WTC11 (cell line): ENCODE measurements around the gene SHROOM3.

Experiments
- CREM ChIP-seq: sonication (generic); formaldehyde crosslinking; IDR thresholded peaks from 2 replicates; pipeline ENCODE4 v1.8.1; 2022; ENCODE audit warnings: mild to moderate bottlenecking, missing genetic modification reagents, moderate library complexity
- E2F5 ChIP-seq: sonication (generic); formaldehyde crosslinking; IDR thresholded peaks from 2 replicates; pipeline ENCODE4 v1.8.1; 2022; ENCODE audit warnings: mild to moderate bottlenecking, moderate library complexity, missing genetic modification reagents
- KAT7 ChIP-seq: sonication (generic); formaldehyde crosslinking; IDR thresholded peaks from 2 replicates; pipeline ENCODE4 v1.8.1; 2023; ENCODE audit warnings: missing genetic modification reagents, mild to moderate bottlenecking, borderline replicate concordance
- MYBL2 ChIP-seq: sonication (generic); formaldehyde crosslinking; IDR thresholded peaks from 2 replicates; pipeline ENCODE4 v1.8.1; 2023; ENCODE audit warnings: mild to moderate bottlenecking, moderate library complexity, missing genetic modification reagents
- NR2C2 ChIP-seq: sonication (generic); formaldehyde crosslinking; IDR thresholded peaks from 2 replicates; pipeline ENCODE4 v1.8.0; 2022; ENCODE audit warnings: mild to moderate bottlenecking, missing genetic modification reagents
- TEAD4 ChIP-seq: sonication (generic); formaldehyde crosslinking; IDR thresholded peaks from 2 replicates; pipeline ENCODE4 v1.8.0; 2022; ENCODE audit warnings: mild to moderate bottlenecking, missing genetic modification reagents
- ZNF121 ChIP-seq: sonication (generic); formaldehyde crosslinking; IDR thresholded peaks from 2 replicates; pipeline ENCODE4 v1.8.0; 2023; ENCODE audit warnings: missing genetic modification reagents
- ZNF232 ChIP-seq: sonication (generic); formaldehyde crosslinking; IDR thresholded peaks from 2 replicates; pipeline ENCODE4 v1.8.0; 2022; ENCODE audit warnings: mild to moderate bottlenecking, missing genetic modification reagents
- ZNF396 ChIP-seq: fragments of 250-450 bp; sonication (Bioruptor Pico); IDR thresholded peaks from 2 replicates; pipeline ENCODE4 v1.8.0; 2021; ENCODE audit warnings: mild to moderate bottlenecking, moderate library complexity, borderline replicate concordance
- TF ChIP-seq, protein P1 (sequence below): fragments of 200-600 bp; IDR thresholded peaks from 2 replicates; pipeline ENCODE4 v1.8.0; 2022; ENCODE audit warnings: antibody characterized with exemption
- TF ChIP-seq, protein P2 (sequence below): sonication (generic); formaldehyde crosslinking; IDR thresholded peaks from 2 replicates; pipeline ENCODE4 v1.8.0; 2022; ENCODE audit warnings: mild to moderate bottlenecking, missing genetic modification reagents
- TF ChIP-seq, protein P3 (sequence below): sonication (generic); formaldehyde crosslinking; IDR thresholded peaks from 2 replicates; pipeline ENCODE4 v1.8.0; 2022; ENCODE audit warnings: mild to moderate bottlenecking, missing genetic modification reagents
- TF ChIP-seq, protein P4 (sequence below): sonication (generic); formaldehyde crosslinking; IDR thresholded peaks from 2 replicates; pipeline ENCODE4 v1.8.1; 2022; ENCODE audit warnings: mild to moderate bottlenecking, missing genetic modification reagents, moderate library complexity, borderline replicate concordance
- TF ChIP-seq, protein P5 (sequence below): sonication (generic); formaldehyde crosslinking; IDR thresholded peaks from 2 replicates; pipeline ENCODE4 v1.8.1; 2023; ENCODE audit warnings: mild to moderate bottlenecking, missing genetic modification reagents

DNA sequence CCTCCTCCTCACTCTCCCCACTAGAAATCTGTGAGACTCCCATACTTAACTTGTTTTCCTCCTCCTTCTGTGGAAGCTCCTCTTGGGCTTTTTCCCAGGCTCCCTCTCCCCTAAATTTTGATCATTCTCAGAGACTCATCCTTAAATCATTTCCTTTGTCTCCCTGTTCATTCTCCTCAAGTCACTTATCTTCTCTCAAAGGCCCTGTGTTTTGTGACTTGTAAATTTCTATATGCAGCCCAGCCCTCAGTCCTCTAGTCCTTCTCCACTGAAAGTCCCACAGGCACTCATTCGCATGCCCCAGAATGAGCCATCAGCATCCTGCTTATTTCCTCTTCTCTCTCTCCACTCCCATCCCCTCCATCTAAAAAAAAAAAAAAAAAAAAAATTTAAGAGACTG lies 291.1 kb downstream of the SHROOM3 start:
- TF ChIP-seq TEAD4 (CRISPR knock-in tag) (no peak), ZNF232 (CRISPR knock-in tag) (no peak), MYBL2 (no peak), ZNF121 (CRISPR knock-in tag) (no peak), NR2C2 (no peak), KAT7 (CRISPR knock-in tag) (no peak), ZNF396 (CRISPR knock-in tag) (no peak), E2F5 (CRISPR knock-in tag) (no peak), CREM (CRISPR knock-in tag) (no peak)
- TF ChIP-seq, protein P1, sequence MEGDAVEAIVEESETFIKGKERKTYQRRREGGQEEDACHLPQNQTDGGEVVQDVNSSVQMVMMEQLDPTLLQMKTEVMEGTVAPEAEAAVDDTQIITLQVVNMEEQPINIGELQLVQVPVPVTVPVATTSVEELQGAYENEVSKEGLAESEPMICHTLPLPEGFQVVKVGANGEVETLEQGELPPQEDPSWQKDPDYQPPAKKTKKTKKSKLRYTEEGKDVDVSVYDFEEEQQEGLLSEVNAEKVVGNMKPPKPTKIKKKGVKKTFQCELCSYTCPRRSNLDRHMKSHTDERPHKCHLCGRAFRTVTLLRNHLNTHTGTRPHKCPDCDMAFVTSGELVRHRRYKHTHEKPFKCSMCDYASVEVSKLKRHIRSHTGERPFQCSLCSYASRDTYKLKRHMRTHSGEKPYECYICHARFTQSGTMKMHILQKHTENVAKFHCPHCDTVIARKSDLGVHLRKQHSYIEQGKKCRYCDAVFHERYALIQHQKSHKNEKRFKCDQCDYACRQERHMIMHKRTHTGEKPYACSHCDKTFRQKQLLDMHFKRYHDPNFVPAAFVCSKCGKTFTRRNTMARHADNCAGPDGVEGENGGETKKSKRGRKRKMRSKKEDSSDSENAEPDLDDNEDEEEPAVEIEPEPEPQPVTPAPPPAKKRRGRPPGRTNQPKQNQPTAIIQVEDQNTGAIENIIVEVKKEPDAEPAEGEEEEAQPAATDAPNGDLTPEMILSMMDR, result no peak
- TF ChIP-seq, protein P2, sequence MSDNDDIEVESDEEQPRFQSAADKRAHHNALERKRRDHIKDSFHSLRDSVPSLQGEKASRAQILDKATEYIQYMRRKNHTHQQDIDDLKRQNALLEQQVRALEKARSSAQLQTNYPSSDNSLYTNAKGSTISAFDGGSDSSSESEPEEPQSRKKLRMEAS (CRISPR knock-in tag), result no peak
- TF ChIP-seq, protein P3, sequence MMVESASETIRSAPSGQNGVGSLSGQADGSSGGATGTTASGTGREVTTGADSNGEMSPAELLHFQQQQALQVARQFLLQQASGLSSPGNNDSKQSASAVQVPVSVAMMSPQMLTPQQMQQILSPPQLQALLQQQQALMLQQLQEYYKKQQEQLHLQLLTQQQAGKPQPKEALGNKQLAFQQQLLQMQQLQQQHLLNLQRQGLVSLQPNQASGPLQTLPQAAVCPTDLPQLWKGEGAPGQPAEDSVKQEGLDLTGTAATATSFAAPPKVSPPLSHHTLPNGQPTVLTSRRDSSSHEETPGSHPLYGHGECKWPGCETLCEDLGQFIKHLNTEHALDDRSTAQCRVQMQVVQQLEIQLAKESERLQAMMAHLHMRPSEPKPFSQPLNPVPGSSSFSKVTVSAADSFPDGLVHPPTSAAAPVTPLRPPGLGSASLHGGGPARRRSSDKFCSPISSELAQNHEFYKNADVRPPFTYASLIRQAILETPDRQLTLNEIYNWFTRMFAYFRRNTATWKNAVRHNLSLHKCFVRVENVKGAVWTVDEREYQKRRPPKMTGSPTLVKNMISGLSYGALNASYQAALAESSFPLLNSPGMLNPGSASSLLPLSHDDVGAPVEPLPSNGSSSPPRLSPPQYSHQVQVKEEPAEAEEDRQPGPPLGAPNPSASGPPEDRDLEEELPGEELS (CRISPR knock-in tag), result no peak
- TF ChIP-seq, protein P4, sequence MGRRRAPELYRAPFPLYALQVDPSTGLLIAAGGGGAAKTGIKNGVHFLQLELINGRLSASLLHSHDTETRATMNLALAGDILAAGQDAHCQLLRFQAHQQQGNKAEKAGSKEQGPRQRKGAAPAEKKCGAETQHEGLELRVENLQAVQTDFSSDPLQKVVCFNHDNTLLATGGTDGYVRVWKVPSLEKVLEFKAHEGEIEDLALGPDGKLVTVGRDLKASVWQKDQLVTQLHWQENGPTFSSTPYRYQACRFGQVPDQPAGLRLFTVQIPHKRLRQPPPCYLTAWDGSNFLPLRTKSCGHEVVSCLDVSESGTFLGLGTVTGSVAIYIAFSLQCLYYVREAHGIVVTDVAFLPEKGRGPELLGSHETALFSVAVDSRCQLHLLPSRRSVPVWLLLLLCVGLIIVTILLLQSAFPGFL (CRISPR knock-in tag), result no peak
- TF ChIP-seq, protein P5, sequence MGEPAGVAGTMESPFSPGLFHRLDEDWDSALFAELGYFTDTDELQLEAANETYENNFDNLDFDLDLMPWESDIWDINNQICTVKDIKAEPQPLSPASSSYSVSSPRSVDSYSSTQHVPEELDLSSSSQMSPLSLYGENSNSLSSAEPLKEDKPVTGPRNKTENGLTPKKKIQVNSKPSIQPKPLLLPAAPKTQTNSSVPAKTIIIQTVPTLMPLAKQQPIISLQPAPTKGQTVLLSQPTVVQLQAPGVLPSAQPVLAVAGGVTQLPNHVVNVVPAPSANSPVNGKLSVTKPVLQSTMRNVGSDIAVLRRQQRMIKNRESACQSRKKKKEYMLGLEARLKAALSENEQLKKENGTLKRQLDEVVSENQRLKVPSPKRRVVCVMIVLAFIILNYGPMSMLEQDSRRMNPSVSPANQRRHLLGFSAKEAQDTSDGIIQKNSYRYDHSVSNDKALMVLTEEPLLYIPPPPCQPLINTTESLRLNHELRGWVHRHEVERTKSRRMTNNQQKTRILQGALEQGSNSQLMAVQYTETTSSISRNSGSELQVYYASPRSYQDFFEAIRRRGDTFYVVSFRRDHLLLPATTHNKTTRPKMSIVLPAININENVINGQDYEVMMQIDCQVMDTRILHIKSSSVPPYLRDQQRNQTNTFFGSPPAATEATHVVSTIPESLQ, result no peak
